Activated T-helper 17 cell treated with anti-CD3 and anti-CD28 coated beads, Interleukin-2, amount 50 U/mL, for 72 hours (primary cell): ENCODE data around the gene NDUFS2. TPM values are rescaled to one million over a fixed set of nuclear protein-coding genes. Genes with fewer than 3 reads are reported as not detected.
"Not testable (repeated sequence)": the region's sequence is repeated elsewhere in the genome, so short reads cannot be mapped to it uniquely, and the experiment has no call there.

Experiments used
- ATAC-seq: fragments of 150-1000 bp; cut with Tn5 transposase; replicated peaks from 2 replicates; pipeline ENCODE4 v1.10.0; 2021; ENCODE audit warnings: mild to moderate bottlenecking, moderate library complexity
- H3K27ac Mint-ChIP-seq: one replicate; pipeline ENCODE4 v1.8.0; 2022; ENCODE audit warnings: mixed read lengths
- H3K27me3 Mint-ChIP-seq: one replicate; pipeline ENCODE4 v1.8.0; 2022; ENCODE audit warnings: mixed read lengths
- H3K36me3 Mint-ChIP-seq: one replicate; pipeline ENCODE4 v1.8.0; 2022; ENCODE audit warnings: low read depth, mild to moderate bottlenecking, mixed read lengths
- H3K4me1 Mint-ChIP-seq: one replicate; pipeline ENCODE4 v1.8.0; 2022; ENCODE audit warnings: mixed read lengths
- H3K4me3 Mint-ChIP-seq: one replicate; pipeline ENCODE4 v1.8.0; 2022; ENCODE audit warnings: mild to moderate bottlenecking, mixed read lengths
- H3K9me3 Mint-ChIP-seq: one replicate; pipeline ENCODE4 v1.8.0; 2022; ENCODE audit warnings: mixed read lengths
- total RNA-seq, 2 donors: library from RNA; stranded (reverse); gene quantifications; one replicate each; pipeline ENCODE4 v1.2.3, GENCODE V29; 2022

NDUFS2 gene
- total RNA-seq, 2 donors from 2014 or later, result 96.5 to 102 TPM

DNA sequence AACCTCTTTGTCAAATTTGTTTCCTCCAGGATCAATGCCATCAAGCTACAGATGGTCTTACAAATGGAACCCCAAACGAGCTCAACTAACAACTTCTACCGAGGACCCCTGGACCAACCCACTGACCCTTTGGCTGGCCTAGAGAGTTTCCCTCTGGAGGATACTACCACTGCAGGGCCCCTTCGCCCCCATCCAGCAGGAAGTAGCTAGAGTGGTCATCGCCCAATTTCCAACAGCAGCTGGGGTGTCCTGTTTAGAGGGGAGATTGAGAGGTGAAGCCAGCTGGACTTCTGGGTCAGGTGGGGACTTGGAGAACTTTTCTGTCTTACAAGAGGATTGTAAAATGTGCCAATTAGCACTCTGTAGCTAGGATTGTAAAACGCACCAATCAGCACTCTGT lies 54.9 kb downstream of the NDUFS2 start:
- Mint-ChIP-seq H3K9me3 (peaks cover 14% of the 10 kb centered on the region), H3K36me3 (peaks cover 13% of the 10 kb centered on the region), H3K27me3 (peaks cover 57% of the 10 kb centered on the region)
- not testable (repeated sequence) for ATAC-seq, H3K4me3 Mint-ChIP-seq, H3K27ac Mint-ChIP-seq, H3K4me1 Mint-ChIP-seq

DNA sequence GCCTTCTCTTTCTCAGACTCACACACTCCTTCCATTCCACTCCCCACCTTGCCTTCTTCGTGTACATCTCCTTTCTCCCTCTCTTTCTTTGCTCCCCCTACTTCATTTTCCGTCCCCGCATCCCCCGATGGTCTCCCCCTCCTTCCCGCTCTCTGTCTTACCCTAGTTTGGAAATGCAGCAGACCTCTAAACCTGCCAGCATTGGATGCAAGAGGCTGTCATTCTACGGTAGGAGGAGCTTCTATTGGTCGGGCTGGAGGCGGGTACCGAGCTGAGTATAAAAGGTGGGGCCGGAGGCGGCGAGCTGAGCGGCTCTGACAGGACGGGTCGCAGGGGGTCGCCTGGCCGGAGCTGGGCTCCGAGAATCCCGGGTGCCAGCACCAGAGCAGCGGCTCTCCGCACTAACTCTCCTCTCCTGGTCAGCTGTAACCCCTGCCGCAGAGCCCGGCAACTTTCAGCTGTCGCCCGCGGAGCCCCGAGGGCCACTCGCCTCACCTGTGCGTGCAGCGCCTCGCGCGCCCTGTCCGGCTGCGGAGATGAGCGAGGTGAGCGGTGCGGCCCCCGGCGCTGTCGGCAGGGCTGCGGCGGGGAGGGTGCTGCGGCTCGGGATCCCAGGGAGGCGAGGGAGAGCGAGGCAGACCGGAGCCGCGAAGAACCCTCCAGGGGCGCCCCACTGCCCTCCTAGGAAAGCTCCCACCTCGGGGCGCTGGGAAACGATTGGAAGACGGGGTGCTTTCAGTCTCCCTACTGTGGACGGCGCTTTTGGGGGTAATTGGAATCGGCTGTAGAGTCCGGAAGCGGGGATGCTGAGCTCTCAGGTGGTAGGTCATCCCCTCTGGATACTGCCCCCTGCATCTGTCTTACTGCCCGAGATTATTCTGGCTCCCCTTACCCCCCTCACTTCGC lies 56.5 kb downstream of the NDUFS2 start, which contains the start of gene PCP4L1:
Gene PCP4L1, plus strand, starts transcription at position 307 of the 906 bp plus-strand sequence. Its CDS starts 230 bp downstream, at position 537.
- peak within 1 kb of the TSS; percentile 78 for H3K4me3 Mint-ChIP-seq

DNA sequence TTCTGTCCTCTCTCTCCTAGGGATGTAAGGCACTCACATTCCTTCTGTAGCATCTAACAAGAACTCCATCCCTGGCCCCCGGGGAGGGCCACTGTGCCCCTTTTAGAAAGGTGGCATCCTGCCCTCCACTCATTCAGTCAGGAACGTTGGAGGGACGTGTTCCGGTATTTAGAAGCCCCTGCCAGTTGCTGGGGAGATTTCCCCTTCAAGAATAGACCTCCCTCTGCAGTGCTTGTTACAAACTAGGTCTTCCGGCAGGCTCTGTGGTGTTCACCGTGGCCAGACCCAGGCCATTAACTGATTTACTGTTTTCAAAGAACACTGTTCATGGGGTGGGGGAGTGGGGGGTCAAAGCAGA lies 57.2 kb downstream of the NDUFS2 start:
- Mint-ChIP-seq H3K4me1 (peaks cover 7% of the 10 kb centered on the region), H3K4me3 (peak overlapping the region; percentile 78), H3K27me3 (peaks cover 61% of the 10 kb centered on the region), H3K27ac (no peak overlapping the region), H3K36me3 (peaks cover 13% of the 10 kb centered on the region), H3K9me3 (peaks cover 14% of the 10 kb centered on the region)
- no peak for ATAC-seq

More for the DNA sequence above, 56.5 kb downstream of the NDUFS2 start, which contains the start of gene PCP4L1:
- Mint-ChIP-seq H3K4me1 (peaks cover 7% of the 10 kb centered on the region), H3K27me3 (peaks cover 61% of the 10 kb centered on the region), H3K36me3 (peaks cover 13% of the 10 kb centered on the region), H3K27ac (no peak within 1 kb of the TSS), H3K9me3 (peaks cover 14% of the 10 kb centered on the region)
- peak; percentile 94 for ATAC-seq

GRCh38 chr1:161259765-161260164 lies 57.6 kb downstream of the NDUFS2 start:
- Mint-ChIP-seq H3K27ac (no peak overlapping the region), H3K9me3 (peaks cover 14% of the 10 kb centered on the region), H3K4me3 (peak overlapping the region; percentile 78), H3K27me3 (peaks cover 64% of the 10 kb centered on the region), H3K4me1 (peaks cover 7% of the 10 kb centered on the region), H3K36me3 (peaks cover 13% of the 10 kb centered on the region)
- no peak for ATAC-seq

- Mint-ChIP-seq H3K27ac (no peak overlapping the region), H3K9me3 (peaks cover 11% of the 10 kb centered on the region), H3K36me3 (peaks cover 13% of the 10 kb centered on the region), H3K4me1 (peaks cover 7% of the 10 kb centered on the region), H3K4me3 (no peak overlapping the region), H3K27me3 (peaks cover 61% of the 10 kb centered on the region)
- no peak for ATAC-seq
These were observed 58.5 kb downstream of the NDUFS2 start for GRCh38 chr1:161260376-161261260.

DNA sequence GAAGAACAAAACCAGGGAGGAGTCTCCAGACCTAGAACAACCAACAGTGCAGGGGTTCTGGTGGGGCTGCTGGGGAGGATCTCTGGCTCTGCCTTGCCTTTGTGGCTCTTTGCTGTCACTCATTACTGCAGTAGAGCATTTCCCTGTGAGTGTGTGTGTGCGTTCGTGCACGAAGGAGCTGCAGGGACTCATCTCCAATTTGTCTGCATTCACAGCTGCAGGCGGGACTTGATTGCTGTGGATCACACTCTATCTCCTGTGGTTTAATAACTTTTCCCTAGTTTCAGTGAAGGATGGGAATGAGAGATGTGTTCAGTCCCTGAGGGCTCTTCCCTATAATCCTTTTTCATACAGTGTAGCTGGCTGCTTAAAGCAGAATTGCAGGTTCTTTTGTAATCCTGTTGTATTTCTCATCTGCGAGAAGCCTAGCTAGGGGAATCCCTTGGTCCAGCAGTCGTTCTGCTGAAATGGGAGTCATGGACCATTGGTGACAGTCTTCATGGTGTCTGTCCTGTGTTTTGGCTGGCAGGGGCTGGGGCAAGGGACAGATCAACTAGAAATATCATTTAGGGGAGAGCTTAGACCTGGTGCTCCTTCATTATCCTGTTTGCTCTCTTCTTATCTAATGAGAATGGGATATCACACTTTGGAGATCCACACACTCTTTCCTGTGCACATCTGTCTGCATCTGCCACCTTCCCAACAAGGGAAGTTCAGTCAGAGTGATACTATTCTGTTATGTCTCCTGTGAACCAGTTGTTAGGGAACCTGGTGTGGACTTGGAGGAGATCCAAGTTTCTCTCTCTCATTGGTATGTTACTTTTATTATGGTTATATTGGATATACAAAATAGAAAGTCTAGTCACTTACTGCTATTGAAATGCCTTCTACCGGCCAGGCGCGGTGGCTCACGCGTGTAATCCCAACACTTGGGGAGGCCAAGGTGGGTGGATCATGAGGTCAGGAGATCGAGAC lies 59.4 kb downstream of the NDUFS2 start:
- Mint-ChIP-seq H3K27me3 (peaks cover 56% of the 10 kb centered on the region), H3K27ac (no peak overlapping the region), H3K4me1 (peaks cover 7% of the 10 kb centered on the region), H3K4me3 (no peak overlapping the region), H3K36me3 (peaks cover 13% of the 10 kb centered on the region), H3K9me3 (peaks cover 10% of the 10 kb centered on the region)
- ATAC-seq, result no peak

Other genes with a start within 250 kb of the NDUFS2 start
- gene ITLN2, start 247.6 kb upstream of the NDUFS2 start, total RNA-seq, result not detected
- 100 to 1,000 TPM in 1 of 2 donors, 10 to 100 TPM in 1; 13.0 to 110 TPM for gene F11R, start 181.2 kb upstream of the NDUFS2 start, total RNA-seq
- gene TSTD1, start 163.4 kb upstream of the NDUFS2 start, total RNA-seq, result 100 to 1,000 TPM in 1 of 2 donors, 10 to 100 TPM in 1; 38.7 to 119 TPM
- 10 to 100 TPM; 51.6 to 66.9 TPM for gene USF1, start 156.4 kb upstream of the NDUFS2 start, total RNA-seq
- 100 to 1,000 TPM; 180 to 207 TPM for gene ARHGAP30, start 132.5 kb upstream of the NDUFS2 start, total RNA-seq
- under 1 TPM; 0.22 to 0.32 TPM for gene NECTIN4, start 112.8 kb upstream of the NDUFS2 start, total RNA-seq
- not detected for gene KLHDC9, start 104.0 kb upstream of the NDUFS2 start, total RNA-seq
- 100 to 1,000 TPM in 1 of 2 donors, 10 to 100 TPM in 1; 72.1 to 107 TPM for gene PFDN2, start 84.3 kb upstream of the NDUFS2 start, total RNA-seq
- gene NIT1, start 84.3 kb upstream of the NDUFS2 start, total RNA-seq, result 10 to 100 TPM; 38.9 to 74.6 TPM
- gene DEDD, start 69.7 kb upstream of the NDUFS2 start, total RNA-seq, result 10 to 100 TPM; 39.9 to 41.3 TPM
- gene UFC1, start 48.4 kb upstream of the NDUFS2 start, total RNA-seq, result 100 to 1,000 TPM; 184 to 209 TPM
- gene USP21, start 42.9 kb upstream of the NDUFS2 start, total RNA-seq, result 10 to 100 TPM; 28.6 to 30.1 TPM
- 10 to 100 TPM; 27.3 to 44.9 TPM for gene PPOX, start 35.9 kb upstream of the NDUFS2 start, total RNA-seq
- 10 to 100 TPM; 55.7 to 60.9 TPM for gene B4GALT3, start 24.9 kb upstream of the NDUFS2 start, total RNA-seq
- gene ADAMTS4, start 3.3 kb upstream of the NDUFS2 start, total RNA-seq, result 1 to 10 TPM; 2.2 to 3.1 TPM
- 1 to 10 TPM; 1.1 to 2.2 TPM for gene FCER1G, start 12.9 kb downstream of the NDUFS2 start, total RNA-seq
- gene APOA2, start 21.3 kb downstream of the NDUFS2 start, total RNA-seq, result not detected
- 10 to 100 TPM in 1 of 2 donors, 1 to 10 TPM in 1; 9.2 to 20.2 TPM for gene TOMM40L, start 23.7 kb downstream of the NDUFS2 start, total RNA-seq
- gene NR1I3, start 35.8 kb downstream of the NDUFS2 start, total RNA-seq, result not detected
- gene PCP4L1, start 56.4 kb downstream of the NDUFS2 start, total RNA-seq, result under 1 TPM; 0.86 to 0.90 TPM
- gene MPZ, start 107.6 kb downstream of the NDUFS2 start, total RNA-seq, result 10 to 100 TPM in 1 of 2 donors, 1 to 10 TPM in 1; 4.9 to 12.1 TPM
- 100 to 1,000 TPM; 144 to 222 TPM for gene SDHC, start 112.0 kb downstream of the NDUFS2 start, total RNA-seq
- gene CFAP126, start 165.5 kb downstream of the NDUFS2 start, total RNA-seq, result 1 to 10 TPM in 1 of 2 donors, not detected in 1; 2.7 TPM